Smooth muscle cell (in vitro differentiated cells): ENCODE results near the gene FRMD4A. TPM values are rescaled to one million over a fixed set of nuclear protein-coding genes. Genes with fewer than 3 reads are reported as not detected.

Source experiments
- DNase-seq: peaks from one replicate; lab custom pipeline; 2025; ENCODE audit not compliant: unreplicated experiment; lab: John Stamatoyannopoulos, UW
- H2AFZ ChIP-seq: fragments of 200-600 bp; sonication (generic); 2 replicates; pipeline ENCODE4 v1.6.0; 2016; ENCODE audit warnings: antibody characterized with exemption, low read depth, mild to moderate bottlenecking
- H3F3A ChIP-seq: fragments of 200-600 bp; sonication (generic); 2 replicates; pipeline ENCODE4 v1.6.0; 2017; ENCODE audit warnings: antibody characterized with exemption, low read depth
- H3K27ac ChIP-seq: fragments of 200-600 bp; sonication (generic); 2 replicates; pipeline ENCODE4 v1.5.1; 2016; ENCODE audit warnings: low read depth, mild to moderate bottlenecking
- H3K27me3 ChIP-seq: fragments of 200-600 bp; sonication (generic); 2 replicates; pipeline ENCODE4 v1.6.1; 2016; ENCODE audit warnings: low read depth, mild to moderate bottlenecking
- H3K36me3 ChIP-seq: fragments of 200-600 bp; sonication (generic); 2 replicates; pipeline ENCODE4 v1.5.1; 2016; ENCODE audit warnings: low read depth
- H3K4me1 ChIP-seq: fragments of 200-600 bp; sonication (generic); 2 replicates; pipeline ENCODE4 v1.5.1; 2016; ENCODE audit warnings: low read depth
- H3K4me2 ChIP-seq: fragments of 200-600 bp; sonication (generic); 2 replicates; pipeline ENCODE4 v1.6.0; 2016; ENCODE audit warnings: mild to moderate bottlenecking
- H3K4me3 ChIP-seq: fragments of 200-600 bp; sonication (generic); 2 replicates; pipeline ENCODE4 v1.5.1; 2016; ENCODE audit warnings: mild to moderate bottlenecking
- H3K79me2 ChIP-seq: fragments of 200-600 bp; sonication (generic); 2 replicates; pipeline ENCODE4 v1.6.0; 2016; ENCODE audit warnings: low read depth, mild to moderate bottlenecking
- H3K9ac ChIP-seq: fragments of 200-600 bp; sonication (generic); 2 replicates; pipeline ENCODE4 v1.6.0; 2016; ENCODE audit warnings: low read depth
- H3K9me3 ChIP-seq: fragments of 200-600 bp; sonication (generic); replicated peaks from 2 replicates; pipeline ENCODE4 v1.5.1; 2016; ENCODE audit warnings: low read depth
- H4K20me1 ChIP-seq: fragments of 200-600 bp; sonication (generic); 2 replicates; pipeline ENCODE4 v1.6.0; 2016; ENCODE audit warnings: low read depth
- CTCF ChIP-seq: fragments of 200-600 bp; sonication (generic); IDR thresholded peaks from 2 replicates; pipeline ENCODE4 v1.5.1; 2017; ENCODE audit warnings: borderline replicate concordance, mild to moderate bottlenecking, antibody characterized with exemption; ENCODE audit not compliant: insufficient read depth, poor library complexity, severe bottlenecking
- WGBS: methylation state at CpG from one replicate; pipeline ENCODE4 v1.1.7; 2016; ENCODE audit warnings: low lambda C conversion rate; 5-methylcytosine and 5-hydroxymethylcytosine counted together
- polyA plus RNA-seq: library from polyadenylated mRNA; unstranded; fragments of >200 nt; fragmentation: Nextera tagmentation; extraction: Ambion mirVana; gene quantifications from 2 replicates; pipeline ENCODE4 v1.2.1, GENCODE V29; 2016
- total RNA-seq: library from RNA; depleted of rRNA; stranded (reverse); fragments of >200 nt; gene quantifications from 2 replicates; pipeline ENCODE4 v1.2.3, GENCODE V29; 2014

The FRMD4A gene
- total and polyA plus RNA-seq, 2 experiments from 2014 or later: 3.0 to 5.4 TPM

DNA sequence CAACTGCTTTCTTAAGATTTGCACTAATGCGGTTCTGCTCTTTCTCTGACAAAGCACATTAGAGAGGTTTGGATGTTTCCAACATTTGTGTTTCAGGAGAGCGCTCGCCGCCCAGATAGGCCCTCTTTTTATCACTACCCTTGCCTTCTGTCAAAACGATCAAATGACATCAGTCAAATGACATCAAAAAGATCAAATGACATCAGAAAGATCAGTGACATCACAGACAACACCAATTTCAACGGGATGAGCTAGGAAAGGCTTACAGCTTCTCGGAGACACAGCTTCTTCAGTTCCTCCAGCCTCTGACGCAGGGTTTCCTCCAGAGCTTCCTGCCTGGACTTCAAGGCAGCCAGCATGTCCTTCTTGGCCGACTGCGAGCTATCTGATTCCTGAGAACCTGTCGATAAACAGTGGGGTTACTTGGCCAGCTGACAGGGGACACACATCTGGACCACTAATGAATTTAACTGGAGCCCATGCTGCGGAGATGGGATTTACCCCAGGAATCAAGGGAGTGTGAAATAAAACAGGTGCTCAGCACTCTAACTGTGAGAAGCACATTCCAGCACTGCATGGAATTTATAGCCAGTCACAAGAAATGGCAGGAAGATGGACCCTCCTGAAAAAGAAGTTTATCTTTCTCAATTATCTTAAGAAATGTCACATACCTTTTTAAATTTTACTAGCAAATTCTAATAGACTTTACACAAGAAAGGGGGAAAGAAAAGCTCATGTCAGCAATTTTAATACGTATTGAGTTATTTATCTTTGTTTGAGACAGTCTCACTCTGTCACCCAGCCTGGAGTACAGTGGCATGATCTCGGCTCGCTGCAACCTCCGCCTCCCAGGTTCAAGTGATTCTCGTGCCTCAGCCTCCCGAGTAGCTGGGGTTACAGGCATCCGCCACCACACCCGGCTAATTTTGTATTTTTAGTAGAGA, 655.8 kb downstream of the FRMD4A start:
- no peak for DNase-seq
- Histone ChIP-seq H3K79me2 (no peaks in the 10 kb centered on the region), H3K27me3 (no peaks in the 10 kb centered on the region), H3K4me2 (no peak overlapping the region), H3K9me3 (no peaks in the 10 kb centered on the region), H2AFZ (no peak overlapping the region), H3K36me3 (no peaks in the 10 kb centered on the region), H3K4me3 (no peak overlapping the region), H3K9ac (no peak overlapping the region), H3K27ac (no peak overlapping the region), H4K20me1 (no peaks in the 10 kb centered on the region), H3K4me1 (peaks cover 18% of the 10 kb centered on the region), H3F3A (no peaks in the 10 kb centered on the region)
- no peak for TF ChIP-seq CTCF
- WGBS: 95% methylated on average over 20 of the region's 20 CpGs

DNA sequence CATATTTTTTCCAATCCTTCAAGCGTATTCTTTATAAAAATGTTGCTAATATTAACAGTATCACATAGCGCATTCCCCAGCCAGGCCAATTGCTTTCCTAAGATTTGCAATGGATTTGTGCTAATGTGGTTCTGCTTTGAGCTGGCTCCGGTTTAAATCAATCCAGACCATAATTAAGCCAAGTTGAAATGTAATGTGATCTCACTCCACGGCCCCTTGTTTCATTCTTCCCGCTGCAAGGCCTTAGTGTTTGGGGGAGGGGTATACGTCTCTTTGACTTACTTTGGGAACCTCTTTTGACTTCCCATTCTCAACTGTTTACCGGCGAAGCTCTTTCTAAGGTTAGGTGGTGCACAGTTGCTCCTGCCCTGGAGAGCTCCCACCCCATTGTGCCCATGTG, 657.6 kb downstream of the FRMD4A start:
- H3K27me3 ChIP-seq: no peaks in the 10 kb centered on the region
- no peak overlapping the region for H3K4me3 ChIP-seq
- no peak overlapping the region for H2AFZ ChIP-seq
- DNase-seq: no peak
- H3K9me3 ChIP-seq: no peaks in the 10 kb centered on the region
- H3K79me2 ChIP-seq: no peaks in the 10 kb centered on the region
- H3K27ac ChIP-seq: no peak overlapping the region
- H3K36me3 ChIP-seq: no peaks in the 10 kb centered on the region
- 75% methylated on average over 8 of the region's 8 CpGs for WGBS
- H3K4me2 ChIP-seq: no peak overlapping the region
- no peaks in the 10 kb centered on the region for H4K20me1 ChIP-seq
- no peak overlapping the region for H3K9ac ChIP-seq
- no peak for TF ChIP-seq CTCF
- peaks cover 18% of the 10 kb centered on the region for H3K4me1 ChIP-seq
- H3F3A ChIP-seq: no peaks in the 10 kb centered on the region

GRCh38 chr10:13672548-13672947, 658.2 kb downstream of the FRMD4A start:
- H3K4me3 ChIP-seq: no peak overlapping the region
- H3K9me3 ChIP-seq: no peaks in the 10 kb centered on the region
- peaks cover 18% of the 10 kb centered on the region for H3K4me1 ChIP-seq
- H3F3A ChIP-seq: no peaks in the 10 kb centered on the region
- H2AFZ ChIP-seq: no peak overlapping the region
- no peaks in the 10 kb centered on the region for H3K79me2 ChIP-seq
- no peak overlapping the region for H3K9ac ChIP-seq
- H3K27ac ChIP-seq: no peak overlapping the region
- TF ChIP-seq CTCF: no peak
- no peak overlapping the region for H3K4me2 ChIP-seq
- no peaks in the 10 kb centered on the region for H3K27me3 ChIP-seq
- WGBS: 75% methylated on average over 7 of the region's 7 CpGs
- H4K20me1 ChIP-seq: no peaks in the 10 kb centered on the region
- H3K36me3 ChIP-seq: no peaks in the 10 kb centered on the region
- DNase-seq: no peak

GRCh38 chr10:13671904-13672303, 658.8 kb downstream of the FRMD4A start:
- Histone ChIP-seq H3K9ac (no peak overlapping the region), H3K27me3 (no peaks in the 10 kb centered on the region), H4K20me1 (no peaks in the 10 kb centered on the region), H3K4me2 (no peak overlapping the region), H3K79me2 (no peaks in the 10 kb centered on the region), H3K9me3 (no peaks in the 10 kb centered on the region), H3K4me3 (no peak overlapping the region), H3K27ac (no peak overlapping the region), H3K36me3 (no peaks in the 10 kb centered on the region), H3F3A (no peaks in the 10 kb centered on the region), H3K4me1 (peaks cover 18% of the 10 kb centered on the region), H2AFZ (no peak overlapping the region)
- WGBS: 98% methylated on average over 10 of the region's 10 CpGs
- no peak for DNase-seq
- no peak for TF ChIP-seq CTCF
